NB4 (cell line): ENCODE data around the gene USP6NL.
"Not testable (repeated sequence)": the region's sequence is repeated elsewhere in the genome, so short reads cannot be mapped to it uniquely, and the experiment has no call there.

ENCODE experiments used
- DNase-seq: peaks from one replicate; pipeline ENCODE4 v3.0.0; 2010; ENCODE audit warnings: low read depth
- H3K4me3 ChIP-seq: one replicate; pipeline ENCODE4 v1.5.1; 2011; ENCODE audit warnings: mild to moderate bottlenecking, low read depth, low read length, moderate library complexity
- CTCF ChIP-seq: IDR thresholded peaks from one replicate; pipeline ENCODE4 v1.5.1; 2012; ENCODE audit warnings: low read depth, low read length
- MYC ChIP-seq: IDR thresholded peaks from 2 replicates; pipeline ENCODE4 v1.6.1; 2011; ENCODE audit warnings: low read depth, low read length
- POLR2A ChIP-seq: IDR thresholded peaks from 2 replicates; pipeline ENCODE4 v1.6.1; 2011; ENCODE audit warnings: mild to moderate bottlenecking; ENCODE audit not compliant: insufficient read length; ENCODE audit errors: extremely low read depth
- TF ChIP-seq, protein P1 (sequence below): IDR thresholded peaks from 2 replicates; pipeline ENCODE4 v1.6.1; 2011; ENCODE audit warnings: low read depth, low read length

Gene USP6NL

DNA sequence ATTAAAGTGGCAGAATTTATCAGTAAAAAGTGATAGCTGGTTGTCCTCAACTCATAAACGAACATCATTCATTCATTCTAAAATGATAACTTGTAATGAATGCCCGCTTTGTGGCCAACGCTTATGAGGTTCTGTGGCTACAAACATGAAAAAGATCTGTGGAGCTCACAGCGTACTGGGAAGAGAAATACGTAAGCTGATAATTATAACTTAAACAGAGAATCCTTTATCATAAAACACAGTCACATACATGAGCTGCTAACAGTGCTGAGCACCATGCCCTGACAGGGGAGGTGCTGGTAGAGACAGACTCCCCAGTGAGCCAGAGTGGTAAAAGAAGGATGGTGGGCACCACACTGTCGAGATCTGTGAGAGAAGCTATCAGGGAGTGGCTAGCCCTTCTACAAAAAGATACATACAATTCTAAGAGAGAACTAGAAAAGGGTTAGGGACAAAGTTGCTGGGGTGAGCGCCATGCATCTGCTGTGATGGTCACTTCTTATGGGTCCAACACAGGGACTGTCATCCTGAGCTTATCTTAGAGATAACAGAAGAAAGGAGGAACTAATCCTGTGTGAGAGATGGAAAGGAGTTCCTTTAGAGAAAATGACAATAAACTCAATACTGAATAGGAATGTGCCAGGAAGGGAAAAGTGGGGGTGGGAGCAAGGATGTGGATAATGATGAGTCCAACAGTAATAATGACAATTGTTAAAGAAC lies 106.7 kb downstream of the USP6NL start:
- DNase-seq, result no peak
- no peak overlapping the region for H3K4me3 ChIP-seq
- TF ChIP-seq CTCF (no peak), POLR2A (no peak), MYC (no peak)
- TF ChIP-seq, protein P1, sequence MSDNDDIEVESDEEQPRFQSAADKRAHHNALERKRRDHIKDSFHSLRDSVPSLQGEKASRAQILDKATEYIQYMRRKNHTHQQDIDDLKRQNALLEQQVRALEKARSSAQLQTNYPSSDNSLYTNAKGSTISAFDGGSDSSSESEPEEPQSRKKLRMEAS, result no peak

- no peak for DNase-seq
- TF ChIP-seq MYC, result no peak
- no peak for TF ChIP-seq POLR2A
- TF ChIP-seq CTCF, result no peak
- H3K4me3 ChIP-seq, result no peak overlapping the region
These were observed 109.8 kb downstream of the USP6NL start for GRCh38 chr10:11501600-11501999.

DNA sequence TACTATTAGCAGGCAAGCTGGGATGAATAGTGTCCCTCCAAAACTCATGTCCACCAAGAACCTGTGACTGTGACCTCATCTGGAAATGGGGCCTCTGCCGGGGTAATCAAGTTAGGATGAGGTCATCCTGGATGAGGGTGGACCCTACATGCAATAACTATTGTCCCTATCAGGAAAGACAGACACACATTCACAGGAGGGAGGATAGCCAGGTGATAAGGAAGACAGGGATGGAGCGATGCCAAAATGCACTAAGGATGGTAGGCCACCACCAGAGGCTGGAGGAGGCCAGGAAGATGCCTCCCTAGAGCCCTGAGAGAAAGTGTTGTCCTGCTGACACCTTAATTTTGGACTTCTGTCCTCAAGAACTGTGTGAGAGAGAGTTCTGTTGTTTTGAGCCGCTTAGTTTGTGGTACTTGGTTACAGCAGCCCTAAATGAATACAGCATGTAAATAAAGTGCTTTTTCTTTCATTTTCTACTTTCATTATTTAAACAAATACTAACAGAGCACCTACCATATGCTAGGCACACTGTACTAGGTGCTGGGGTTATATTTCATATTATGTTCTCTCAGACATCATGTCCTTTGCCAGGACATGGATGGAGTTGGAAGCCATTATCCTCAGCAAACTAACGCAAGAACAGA lies 111.9 kb downstream of the USP6NL start:
- H3K4me3 ChIP-seq, result no peak overlapping the region
- TF ChIP-seq CTCF, result no peak
- no peak for DNase-seq

GRCh38 chr10:11498399-11498798 lies 113.1 kb downstream of the USP6NL start:
- no peak overlapping the region for H3K4me3 ChIP-seq
- DNase-seq, result no peak

DNA sequence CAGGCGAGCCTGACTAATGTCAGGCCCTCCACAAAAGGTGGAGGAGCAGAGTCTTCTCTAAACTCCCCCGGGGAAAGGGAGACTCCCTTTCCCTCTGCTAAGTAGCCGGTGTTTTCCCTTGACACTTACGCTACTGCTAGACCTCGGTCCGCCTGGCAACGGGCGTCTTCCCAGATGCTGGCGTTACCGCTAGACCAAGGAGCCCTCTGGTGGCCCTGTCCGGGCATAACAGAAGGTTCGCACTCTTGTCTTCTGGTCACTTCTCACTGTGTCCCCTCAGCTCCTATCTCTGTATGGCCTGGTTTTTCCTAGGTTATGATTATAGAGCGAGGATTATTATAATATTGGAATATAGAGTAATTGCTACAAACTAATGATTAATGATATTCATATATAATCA lies 116.5 kb downstream of the USP6NL start:
- DNase-seq, H3K4me3 ChIP-seq: not testable (repeated sequence)

More at GRCh38 chr10:11498399-11498798, 113.1 kb downstream of the USP6NL start:
- TF ChIP-seq MYC, result no peak
- TF ChIP-seq, protein P1, result no peak
- no peak for TF ChIP-seq CTCF
- no peak for TF ChIP-seq POLR2A

GRCh38 chr10:11493646-11494045 lies 117.8 kb downstream of the USP6NL start:
- TF ChIP-seq, protein P1, result no peak
- TF ChIP-seq MYC (no peak), POLR2A (no peak), CTCF (no peak)
- no peak for DNase-seq

More at GRCh38 chr10:11493646-11494045, 117.8 kb downstream of the USP6NL start:
- no peak overlapping the region for H3K4me3 ChIP-seq
